ENCODE measurements around the gene NAA80. TPM values are rescaled to one million over a fixed set of nuclear protein-coding genes. Genes with fewer than 3 reads are reported as not detected.

Gene NAA80
- total and polyA plus RNA-seq, 2 of the 13 experiments (the other 11 are each of a cell fraction or from before 2014, with no cell fraction given): 3.4 to 8.7 TPM

DNA sequence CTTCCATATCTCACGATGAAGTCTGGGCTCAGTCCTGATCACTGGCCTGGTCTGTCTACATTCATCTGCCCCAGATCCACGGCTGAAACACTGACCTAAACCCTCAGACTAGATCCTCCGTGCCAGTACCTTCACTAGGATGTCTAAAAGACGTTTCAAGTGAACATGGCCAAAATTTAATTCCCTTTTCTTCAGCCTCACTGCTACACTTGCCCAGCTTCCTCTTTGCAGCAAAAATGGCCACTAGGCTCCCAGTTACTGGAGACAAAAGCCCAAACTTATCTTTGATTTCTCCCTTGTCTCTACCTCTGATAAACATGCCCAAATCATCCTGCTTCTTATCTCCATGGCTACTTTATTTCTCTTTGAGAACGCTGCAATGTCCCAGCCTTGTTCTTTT, 39.8 kb upstream of the NAA80 start (continued):
- TF ChIP-seq, protein P1, sequence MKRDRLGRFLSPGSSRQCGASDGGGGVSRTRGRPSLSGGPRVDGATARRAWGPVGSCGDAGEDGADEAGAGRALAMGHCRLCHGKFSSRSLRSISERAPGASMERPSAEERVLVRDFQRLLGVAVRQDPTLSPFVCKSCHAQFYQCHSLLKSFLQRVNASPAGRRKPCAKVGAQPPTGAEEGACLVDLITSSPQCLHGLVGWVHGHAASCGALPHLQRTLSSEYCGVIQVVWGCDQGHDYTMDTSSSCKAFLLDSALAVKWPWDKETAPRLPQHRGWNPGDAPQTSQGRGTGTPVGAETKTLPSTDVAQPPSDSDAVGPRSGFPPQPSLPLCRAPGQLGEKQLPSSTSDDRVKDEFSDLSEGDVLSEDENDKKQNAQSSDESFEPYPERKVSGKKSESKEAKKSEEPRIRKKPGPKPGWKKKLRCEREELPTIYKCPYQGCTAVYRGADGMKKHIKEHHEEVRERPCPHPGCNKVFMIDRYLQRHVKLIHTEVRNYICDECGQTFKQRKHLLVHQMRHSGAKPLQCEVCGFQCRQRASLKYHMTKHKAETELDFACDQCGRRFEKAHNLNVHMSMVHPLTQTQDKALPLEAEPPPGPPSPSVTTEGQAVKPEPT (CRISPR knock-in tag; IDR thresholded peaks at IDR 0.05; ENCODE audit: low read depth): no peak
- TF ChIP-seq, protein P2, sequence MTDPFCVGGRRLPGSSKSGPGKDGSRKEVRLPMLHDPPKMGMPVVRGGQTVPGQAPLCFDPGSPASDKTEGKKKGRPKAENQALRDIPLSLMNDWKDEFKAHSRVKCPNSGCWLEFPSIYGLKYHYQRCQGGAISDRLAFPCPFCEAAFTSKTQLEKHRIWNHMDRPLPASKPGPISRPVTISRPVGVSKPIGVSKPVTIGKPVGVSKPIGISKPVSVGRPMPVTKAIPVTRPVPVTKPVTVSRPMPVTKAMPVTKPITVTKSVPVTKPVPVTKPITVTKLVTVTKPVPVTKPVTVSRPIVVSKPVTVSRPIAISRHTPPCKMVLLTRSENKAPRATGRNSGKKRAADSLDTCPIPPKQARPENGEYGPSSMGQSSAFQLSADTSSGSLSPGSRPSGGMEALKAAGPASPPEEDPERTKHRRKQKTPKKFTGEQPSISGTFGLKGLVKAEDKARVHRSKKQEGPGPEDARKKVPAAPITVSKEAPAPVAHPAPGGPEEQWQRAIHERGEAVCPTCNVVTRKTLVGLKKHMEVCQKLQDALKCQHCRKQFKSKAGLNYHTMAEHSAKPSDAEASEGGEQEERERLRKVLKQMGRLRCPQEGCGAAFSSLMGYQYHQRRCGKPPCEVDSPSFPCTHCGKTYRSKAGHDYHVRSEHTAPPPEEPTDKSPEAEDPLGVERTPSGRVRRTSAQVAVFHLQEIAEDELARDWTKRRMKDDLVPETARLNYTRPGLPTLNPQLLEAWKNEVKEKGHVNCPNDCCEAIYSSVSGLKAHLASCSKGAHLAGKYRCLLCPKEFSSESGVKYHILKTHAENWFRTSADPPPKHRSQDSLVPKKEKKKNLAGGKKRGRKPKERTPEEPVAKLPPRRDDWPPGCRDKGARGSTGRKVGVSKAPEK (CRISPR knock-in tag; IDR thresholded peaks at IDR 0.05; ENCODE audit: borderline replicate concordance): no peak
- TF ChIP-seq, protein P3, sequence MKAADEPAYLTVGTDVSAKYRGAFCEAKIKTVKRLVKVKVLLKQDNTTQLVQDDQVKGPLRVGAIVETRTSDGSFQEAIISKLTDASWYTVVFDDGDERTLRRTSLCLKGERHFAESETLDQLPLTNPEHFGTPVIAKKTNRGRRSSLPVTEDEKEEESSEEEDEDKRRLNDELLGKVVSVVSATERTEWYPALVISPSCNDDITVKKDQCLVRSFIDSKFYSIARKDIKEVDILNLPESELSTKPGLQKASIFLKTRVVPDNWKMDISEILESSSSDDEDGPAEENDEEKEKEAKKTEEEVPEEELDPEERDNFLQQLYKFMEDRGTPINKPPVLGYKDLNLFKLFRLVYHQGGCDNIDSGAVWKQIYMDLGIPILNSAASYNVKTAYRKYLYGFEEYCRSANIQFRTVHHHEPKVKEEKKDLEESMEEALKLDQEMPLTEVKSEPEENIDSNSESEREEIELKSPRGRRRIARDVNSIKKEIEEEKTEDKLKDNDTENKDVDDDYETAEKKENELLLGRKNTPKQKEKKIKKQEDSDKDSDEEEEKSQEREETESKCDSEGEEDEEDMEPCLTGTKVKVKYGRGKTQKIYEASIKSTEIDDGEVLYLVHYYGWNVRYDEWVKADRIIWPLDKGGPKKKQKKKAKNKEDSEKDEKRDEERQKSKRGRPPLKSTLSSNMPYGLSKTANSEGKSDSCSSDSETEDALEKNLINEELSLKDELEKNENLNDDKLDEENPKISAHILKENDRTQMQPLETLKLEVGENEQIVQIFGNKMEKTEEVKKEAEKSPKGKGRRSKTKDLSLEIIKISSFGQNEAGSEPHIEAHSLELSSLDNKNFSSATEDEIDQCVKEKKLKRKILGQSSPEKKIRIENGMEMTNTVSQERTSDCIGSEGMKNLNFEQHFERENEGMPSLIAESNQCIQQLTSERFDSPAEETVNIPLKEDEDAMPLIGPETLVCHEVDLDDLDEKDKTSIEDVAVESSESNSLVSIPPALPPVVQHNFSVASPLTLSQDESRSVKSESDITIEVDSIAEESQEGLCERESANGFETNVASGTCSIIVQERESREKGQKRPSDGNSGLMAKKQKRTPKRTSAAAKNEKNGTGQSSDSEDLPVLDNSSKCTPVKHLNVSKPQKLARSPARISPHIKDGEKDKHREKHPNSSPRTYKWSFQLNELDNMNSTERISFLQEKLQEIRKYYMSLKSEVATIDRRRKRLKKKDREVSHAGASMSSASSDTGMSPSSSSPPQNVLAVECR (CRISPR knock-in tag; IDR thresholded peaks at IDR 0.05; ENCODE audit: borderline replicate concordance): no peak
- no peak for TF ChIP-seq THYN1 (CRISPR knock-in tag; IDR thresholded peaks at IDR 0.05; ENCODE audit: borderline replicate concordance, low read depth)
- no peak for TF ChIP-seq MTA1 (CRISPR knock-in tag; IDR thresholded peaks at IDR 0.05; ENCODE audit: borderline replicate concordance)
- no peak for TF ChIP-seq CAMTA2 (CRISPR knock-in tag; IDR thresholded peaks at IDR 0.05; ENCODE audit: borderline replicate concordance)
- TF ChIP-seq ZNF274 (CRISPR knock-in tag; IDR thresholded peaks at IDR 0.05): no peak
- TF ChIP-seq ZZZ3 (CRISPR knock-in tag; IDR thresholded peaks at IDR 0.05; ENCODE audit: borderline replicate concordance): no peak
- TF ChIP-seq CHD2 (IDR thresholded peaks at IDR 0.05; ENCODE audit: low read depth, low read length): no peak
- no peak for TF ChIP-seq AHR (CRISPR knock-in tag; IDR thresholded peaks at IDR 0.05)
